IMR-90 (cell line): ENCODE data around the gene CHST3. TPM values are rescaled to one million over a fixed set of nuclear protein-coding genes. Genes with fewer than 3 reads are reported as not detected.

Experiments used
- ATAC-seq: fragments of 200-7000 bp; cut with Tn5 transposase; 2 replicates; pipeline ENCODE4 v1.9.1; 2020; ENCODE audit warnings: low read depth, mild to moderate bottlenecking, moderate library complexity
- BruUV-seq: library from RNA; stranded (reverse); fragments of 400-500 nt; replicated peaks from 2 replicates; lab custom pipeline; 2021; lab: Mats Ljungman, UMichigan
- CTCF ChIA-PET: fragments of 300-600 bp; formaldehyde crosslinking; extraction: SDS; loops from one replicate; lab custom pipeline; 2021; ENCODE audit warnings: antibody characterized with exemption; lab: Yijun Ruan, JAX
- POLR2A ChIA-PET: fragments of 300-600 bp; sonication (Branson Sonifier 250); formaldehyde crosslinking; loops from one replicate; lab custom pipeline; 2022; ENCODE audit warnings: antibody characterized with exemption; ENCODE audit not compliant: unreplicated experiment; lab: Charles Lee
- DNase-seq: peaks from one replicate; pipeline ENCODE4 v3.0.0; 2013
- H2AFZ ChIP-seq: replicated peaks from 2 replicates; pipeline ENCODE3; 2013; ENCODE audit warnings: low read length, mild to moderate bottlenecking; ENCODE audit not compliant: poor library complexity
- H2AK5ac ChIP-seq: 2 replicates; pipeline ENCODE4 v1.6.1; 2013; ENCODE audit warnings: low read depth, low read length, inconsistent platforms
- H2AK9ac ChIP-seq: replicated peaks from 2 replicates; pipeline ENCODE3; 2013; ENCODE audit warnings: mild to moderate bottlenecking, low read depth, low read length, moderate library complexity; ENCODE audit not compliant: poor library complexity
- H2BK120ac ChIP-seq: 2 replicates; pipeline ENCODE4 v1.6.1; 2013; ENCODE audit warnings: low read depth, low read length, inconsistent platforms
- H2BK15ac ChIP-seq: 3 replicates; pipeline ENCODE4 v1.6.1; 2013; ENCODE audit warnings: low read depth, low read length, inconsistent platforms
- H2BK20ac ChIP-seq: 2 replicates; pipeline ENCODE4 v1.6.1; 2013; ENCODE audit warnings: low read depth, mild to moderate bottlenecking, inconsistent platforms, low read length, moderate library complexity
- H2BK5ac ChIP-seq: 2 replicates; pipeline ENCODE4 v1.6.1; 2013; ENCODE audit warnings: mild to moderate bottlenecking, low read depth, low read length, inconsistent platforms; ENCODE audit not compliant: poor library complexity, severe bottlenecking
- H3K14ac ChIP-seq: replicated peaks from 2 replicates; pipeline ENCODE4 v1.6.1; 2013; ENCODE audit warnings: low read depth, low read length, inconsistent platforms
- H3K18ac ChIP-seq: 2 replicates; pipeline ENCODE4 v1.6.1; 2013; ENCODE audit warnings: low read depth, low read length, control low read depth
- H3K23ac ChIP-seq: 2 replicates; pipeline ENCODE4 v1.6.1; 2013; ENCODE audit warnings: low read depth, low read length, inconsistent platforms
- H3K27ac ChIP-seq: 2 replicates; pipeline ENCODE4 v1.5.1; 2013; ENCODE audit warnings: mild to moderate bottlenecking, control low read depth, low read length; ENCODE audit not compliant: insufficient read depth
- H3K27me3 ChIP-seq: 2 replicates; pipeline ENCODE4 v1.6.1; 2013; ENCODE audit warnings: low read length; ENCODE audit not compliant: control insufficient read depth, insufficient read depth
- H3K36me3 ChIP-seq: 2 replicates; pipeline ENCODE4 v1.6.1; 2013; ENCODE audit warnings: low read length, mixed read lengths; ENCODE audit not compliant: control insufficient read depth, insufficient read depth
- H3K4ac ChIP-seq: 2 replicates; pipeline ENCODE4 v1.6.1; 2013; ENCODE audit warnings: low read depth, low read length, inconsistent platforms
- H3K4me1 ChIP-seq: 2 replicates; pipeline ENCODE4 v1.6.1; 2013; ENCODE audit warnings: low read length, mixed read lengths; ENCODE audit not compliant: control insufficient read depth, insufficient read depth
- H3K4me2 ChIP-seq: 2 replicates; pipeline ENCODE4 v1.6.1; 2013; ENCODE audit warnings: low read depth, mild to moderate bottlenecking, control low read depth, low read length, moderate library complexity
- H3K4me3 ChIP-seq: 2 replicates; pipeline ENCODE4 v1.5.1; 2013; ENCODE audit warnings: low read depth, mild to moderate bottlenecking, control low read depth, low read length, moderate library complexity; ENCODE audit not compliant: insufficient read depth
- H3K56ac ChIP-seq: 2 replicates; pipeline ENCODE4 v1.6.1; 2013; ENCODE audit warnings: low read length, inconsistent platforms; ENCODE audit not compliant: insufficient read depth; ENCODE audit errors: extremely low read depth
- H3K79me1 ChIP-seq, 2 experiments: 2 replicates each; pipeline ENCODE4 v1.6.1; 2013; ENCODE audit warnings: low read length in 2 of 2, inconsistent platforms in 1 of 2, low read depth in 1 of 2
- H3K9ac ChIP-seq: 2 replicates; pipeline ENCODE4 v1.6.1; 2013; ENCODE audit warnings: low read depth, low read length, control low read depth
- H3K9me1 ChIP-seq: 2 replicates; pipeline ENCODE4 v1.6.1; 2013; ENCODE audit warnings: low read length, inconsistent platforms; ENCODE audit not compliant: insufficient read depth
- H3K9me3 ChIP-seq: 2 replicates; pipeline ENCODE4 v1.6.1; 2013; ENCODE audit warnings: low read length; ENCODE audit not compliant: control insufficient read depth, insufficient read depth
- H4K20me1 ChIP-seq: 2 replicates; pipeline ENCODE4 v1.6.1; 2013; ENCODE audit warnings: low read length, inconsistent platforms; ENCODE audit not compliant: insufficient read depth
- H4K5ac ChIP-seq: 2 replicates; pipeline ENCODE4 v1.6.1; 2013; ENCODE audit warnings: mild to moderate bottlenecking, low read depth, low read length, control low read depth
- H4K8ac ChIP-seq, 2 experiments: 2 replicates each; pipeline ENCODE4 v1.6.1; 2013; ENCODE audit warnings: low read depth in 2 of 2, low read length in 2 of 2, control low read depth in 1 of 2, inconsistent platforms in 1 of 2
- H4K91ac ChIP-seq: 2 replicates; pipeline ENCODE4 v1.6.1; 2013; ENCODE audit warnings: low read depth, low read length, inconsistent platforms; ENCODE audit not compliant: insufficient read depth
- BHLHE40 ChIP-seq: fragments of 150-350 bp; IDR thresholded peaks from 2 replicates; pipeline ENCODE4 v1.6.1; 2016; ENCODE audit warnings: mild to moderate bottlenecking, low read depth, low read length
- CEBPB ChIP-seq: IDR thresholded peaks from 2 replicates; pipeline ENCODE4 v1.6.1; 2012; ENCODE audit warnings: low read depth, low read length, improper control_type of control experiment
- CHD1 ChIP-seq: IDR thresholded peaks from 2 replicates; pipeline ENCODE4 v1.6.1; 2012; ENCODE audit warnings: low read depth, low read length, improper control_type of control experiment
- ELK1 ChIP-seq: fragments of 150-350 bp; IDR thresholded peaks from 2 replicates; pipeline ENCODE4 v1.6.1; 2016; ENCODE audit warnings: low read depth, mild to moderate bottlenecking, low read length, moderate library complexity, borderline replicate concordance
- FOS ChIP-seq: fragments of 150-350 bp; IDR thresholded peaks from 2 replicates; pipeline ENCODE4 v1.6.1; 2016; ENCODE audit warnings: low read depth, low read length
- MAZ ChIP-seq: IDR thresholded peaks from 2 replicates; pipeline ENCODE4 v1.6.1; 2012; ENCODE audit warnings: low read depth, mild to moderate bottlenecking, low read length, improper control_type of control experiment, moderate library complexity, borderline replicate concordance
- NFE2L2 ChIP-seq: fragments of 150-350 bp; IDR thresholded peaks from 2 replicates; pipeline ENCODE4 v1.6.1; 2016; ENCODE audit warnings: low read depth, mild to moderate bottlenecking, low read length
- RAD21 ChIP-seq: IDR thresholded peaks from 2 replicates; pipeline ENCODE4 v1.6.1; 2012; ENCODE audit warnings: low read length, improper control_type of control experiment
- RCOR1 ChIP-seq: IDR thresholded peaks from 2 replicates; pipeline ENCODE4 v1.6.1; 2012; ENCODE audit warnings: mild to moderate bottlenecking, low read length, improper control_type of control experiment; ENCODE audit not compliant: insufficient replicate concordance
- RFX5 ChIP-seq: IDR thresholded peaks from 2 replicates; pipeline ENCODE4 v1.8.0; 2012; ENCODE audit warnings: low read depth, mild to moderate bottlenecking, low read length, moderate library complexity
- SMC3 ChIP-seq: fragments of 150-350 bp; IDR thresholded peaks from 2 replicates; pipeline ENCODE4 v1.6.1; 2016; ENCODE audit warnings: low read depth, mild to moderate bottlenecking, antibody characterized with exemption, low read length, moderate library complexity
- USF2 ChIP-seq: fragments of 150-350 bp; IDR thresholded peaks from 2 replicates; pipeline ENCODE4 v1.6.1; 2017; ENCODE audit warnings: mild to moderate bottlenecking, antibody characterized with exemption, low read length, low read depth
- WGBS, 2 experiments: methylation state at CpG; one replicate each; pipeline versions ENCODE4 v1.1.5 to v1.1.7; 2013; ENCODE audit warnings: missing lambda C conversion rate in 2 of 2; ENCODE audit not compliant: insufficient read length in 1 of 2; ENCODE audit errors: extremely low coverage in 2 of 2; 5-methylcytosine and 5-hydroxymethylcytosine counted together
- dilution Hi-C: fragments of 300-500 bp; cut with HindIII; formaldehyde crosslinking; loops from one replicate; pipeline ENCODE4 v1.14.3; 2018; ENCODE audit warnings: low sequenced_read_pairs; ENCODE audit not compliant: unreplicated experiment
- in situ Hi-C: fragments of 300-500 bp; cut with MboI; formaldehyde crosslinking; loops from 3 replicates; pipeline ENCODE4 v1.14.3; 2019; ENCODE audit warnings: low sequenced_read_pairs, inconsistent platforms, mixed read lengths
- intact Hi-C: fragments of 100-400 bp; cut with micrococcal nuclease; formaldehyde crosslinking; loops from 2 replicates; pipeline ENCODE4 v1.10.0; 2022
- polyA plus RNA-seq, 3 experiments: library from polyadenylated mRNA; depleted of rRNA; stranded (reverse); fragments of >200 nt; gene quantifications; 2 replicates each; pipeline ENCODE4 v1.2.3, GENCODE V29; 2012; ENCODE audit warnings: low replicate concordance in 1 of 3
- total RNA-seq: library from RNA; depleted of rRNA; stranded (reverse); fragments of >200 nt; gene quantifications from 2 replicates; pipeline ENCODE4 v1.2.3, GENCODE V29; 2012

The CHST3 gene
- total and polyA plus RNA-seq, 2 of the 4 experiments (the other 2 are of a cell fraction) = 8.6 to 9.0 TPM

- no peak overlapping the region for H4K8ac ChIP-seq
- no peak overlapping the region for H3K18ac ChIP-seq
- WGBS, 2 experiments = 93% methylated on average over 3 of the region's 8 CpGs; no CpG with 5 or more reads in 1 of the 2 experiments
- intact Hi-C loops (no loop called here), in situ Hi-C loops (no loop called here), dilution Hi-C loops (no loop called here)
- H2BK20ac ChIP-seq = no peak overlapping the region
- DNase-seq (no peak), ATAC-seq (no peak)
- H3K14ac ChIP-seq = no peak overlapping the region
- H3K4me3 ChIP-seq = no peak overlapping the region
- H2AK9ac ChIP-seq = no peak overlapping the region
- no peaks in the 10 kb centered on the region for H3K9me1 ChIP-seq
- TF ChIP-seq USF2 (no peak), NFE2L2 (no peak), MAZ (no peak), CHD1 (no peak), FOS (no peak), RCOR1 (no peak), CEBPB (no peak), ELK1 (no peak), SMC3 (no peak), RAD21 (no peak), RFX5 (no peak), BHLHE40 (no peak)
- no peak overlapping the region for H3K4me2 ChIP-seq
- H3K9ac ChIP-seq = no peak overlapping the region
- peaks cover 20% of the 10 kb centered on the region for H3K27me3 ChIP-seq
- H2BK5ac ChIP-seq = no peak overlapping the region
- BruUV-seq = no TSS peak
- CTCF ChIA-PET = interaction anchor here (0.8 kb wide), 1 partner anchor 10 kb away, joined by 3 read pairs; no protein-coding TSS in a partner anchor
- no peak overlapping the region for H3K56ac ChIP-seq
- H3K27ac ChIP-seq = no peak overlapping the region
- no peaks in the 10 kb centered on the region for H3K36me3 ChIP-seq
- no peak overlapping the region for H2AFZ ChIP-seq
- no peak overlapping the region for H4K91ac ChIP-seq
- H3K79me1 ChIP-seq = no peaks in the 10 kb centered on the region
- H3K4me1 ChIP-seq = no peaks in the 10 kb centered on the region
- H4K5ac ChIP-seq = no peak overlapping the region
- peaks cover 57% of the 10 kb centered on the region for H3K9me3 ChIP-seq
- no peak overlapping the region for H2AK5ac ChIP-seq
- H3K23ac ChIP-seq = no peak overlapping the region
- H2BK15ac ChIP-seq = no peak overlapping the region
- POLR2A ChIA-PET = no interaction called here
- no peaks in the 10 kb centered on the region for H4K20me1 ChIP-seq
- H3K4ac ChIP-seq = no peak overlapping the region
- H2BK120ac ChIP-seq = no peak overlapping the region
These were observed 18.2 kb upstream of the CHST3 start for GRCh38 chr10:71945819-71946474.
